Measurements from ENCODE around the gene INTS1.

Gene INTS1

DNA sequence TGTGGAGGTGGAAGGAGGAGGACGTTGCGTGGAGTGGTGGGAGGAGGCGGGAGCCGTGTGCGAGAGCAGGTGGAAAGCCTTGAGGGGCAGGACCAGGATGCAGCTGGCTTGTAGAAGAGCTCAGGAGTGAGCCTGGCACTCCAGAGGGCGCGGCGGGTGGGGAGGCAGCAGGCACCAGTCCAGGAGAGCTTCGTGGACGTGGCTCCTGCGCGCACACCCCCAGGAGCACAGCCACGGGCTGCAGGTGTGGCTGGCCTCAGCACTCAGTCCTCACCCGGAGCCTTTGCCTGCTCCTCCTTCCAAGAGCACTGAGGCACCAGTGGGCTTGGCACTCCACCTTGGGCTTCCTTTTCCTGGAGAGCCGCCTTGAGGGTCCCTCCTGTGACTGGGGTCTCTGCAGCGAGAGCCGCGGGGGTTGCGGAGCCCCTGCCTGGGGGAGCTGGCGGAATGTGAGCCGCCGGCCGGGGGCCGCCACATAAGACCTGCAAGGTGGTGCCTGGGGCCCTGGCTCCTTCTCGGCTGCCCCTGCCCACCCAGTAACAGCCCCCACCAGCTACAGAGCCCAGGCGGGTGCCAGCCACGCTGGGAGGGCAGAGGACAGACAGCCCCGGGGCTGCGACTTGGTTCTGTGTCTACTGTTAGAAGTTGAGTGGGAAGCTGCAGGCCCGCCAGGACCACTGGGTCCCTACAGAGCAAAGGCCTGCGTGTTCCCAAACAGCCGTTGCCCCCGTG, 37.4 kb upstream of the INTS1 start:
- DNase-seq (ENCODE audit: low spot score): no peak

DNA sequence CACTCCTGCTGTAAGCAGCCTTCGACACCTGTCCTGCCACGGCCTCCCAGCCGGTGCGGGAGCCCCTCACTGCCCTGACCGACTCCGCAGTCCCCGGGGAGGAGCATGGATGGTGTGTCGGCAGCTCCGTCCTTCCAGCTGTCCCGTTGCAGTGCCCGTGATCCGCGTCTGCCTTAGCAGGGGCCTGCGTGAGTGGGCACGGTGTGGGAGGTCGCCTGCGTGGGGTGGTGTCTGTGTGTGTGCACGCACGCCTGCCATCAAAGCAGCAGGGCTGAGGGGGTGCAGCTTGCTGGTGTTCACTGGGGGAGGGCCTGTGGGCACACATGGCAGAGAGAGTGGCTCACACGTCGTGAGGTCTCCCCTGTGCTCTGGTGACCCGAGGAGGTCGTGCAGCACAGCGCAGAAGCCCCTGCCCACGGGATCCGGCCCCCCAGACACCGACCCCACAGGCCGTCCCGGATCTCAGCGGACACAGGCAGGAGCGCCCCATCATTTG, 36.6 kb upstream of the INTS1 start:
- no peak for DNase-seq (ENCODE audit: low spot score)

DNA sequence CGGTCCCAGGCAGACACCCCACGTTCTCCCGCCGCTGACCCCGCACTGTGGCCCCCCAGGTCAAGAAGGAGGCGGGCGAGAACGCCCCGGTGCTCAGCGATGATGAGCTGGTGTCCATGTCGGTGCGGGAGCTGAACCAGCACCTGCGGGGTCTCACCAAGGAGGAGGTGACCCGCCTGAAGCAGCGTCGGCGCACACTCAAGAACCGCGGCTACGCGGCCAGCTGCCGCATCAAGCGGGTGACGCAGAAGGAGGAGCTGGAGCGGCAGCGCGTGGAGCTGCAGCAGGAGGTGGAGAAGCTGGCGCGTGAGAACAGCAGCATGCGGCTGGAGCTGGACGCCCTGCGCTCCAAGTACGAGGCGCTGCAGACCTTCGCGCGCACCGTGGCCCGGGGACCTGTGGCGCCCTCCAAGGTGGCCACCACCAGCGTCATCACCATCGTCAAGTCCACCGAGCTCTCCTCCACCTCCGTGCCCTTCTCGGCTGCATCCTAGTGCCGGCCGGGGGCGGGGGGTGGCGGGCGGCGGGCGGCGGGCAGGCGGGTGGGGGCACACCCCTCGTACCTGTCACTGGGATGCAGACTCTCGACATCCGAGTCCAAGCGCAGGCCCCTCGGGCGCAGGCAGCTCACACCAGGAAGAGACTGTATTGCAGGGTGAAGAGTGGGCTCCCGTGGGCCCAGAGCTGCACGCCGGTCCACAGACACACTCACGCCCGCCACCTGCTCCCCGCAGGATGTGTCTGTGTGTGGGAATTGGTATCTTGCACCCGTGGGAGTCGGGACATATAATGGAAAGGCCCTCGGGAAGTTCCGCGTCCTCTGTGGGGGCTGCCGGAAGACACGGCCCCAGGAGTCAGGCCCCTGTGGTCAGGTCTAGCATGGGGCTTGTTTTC, 35.9 kb upstream of the INTS1 start:
- no peak for DNase-seq (ENCODE audit: low spot score)

DNA sequence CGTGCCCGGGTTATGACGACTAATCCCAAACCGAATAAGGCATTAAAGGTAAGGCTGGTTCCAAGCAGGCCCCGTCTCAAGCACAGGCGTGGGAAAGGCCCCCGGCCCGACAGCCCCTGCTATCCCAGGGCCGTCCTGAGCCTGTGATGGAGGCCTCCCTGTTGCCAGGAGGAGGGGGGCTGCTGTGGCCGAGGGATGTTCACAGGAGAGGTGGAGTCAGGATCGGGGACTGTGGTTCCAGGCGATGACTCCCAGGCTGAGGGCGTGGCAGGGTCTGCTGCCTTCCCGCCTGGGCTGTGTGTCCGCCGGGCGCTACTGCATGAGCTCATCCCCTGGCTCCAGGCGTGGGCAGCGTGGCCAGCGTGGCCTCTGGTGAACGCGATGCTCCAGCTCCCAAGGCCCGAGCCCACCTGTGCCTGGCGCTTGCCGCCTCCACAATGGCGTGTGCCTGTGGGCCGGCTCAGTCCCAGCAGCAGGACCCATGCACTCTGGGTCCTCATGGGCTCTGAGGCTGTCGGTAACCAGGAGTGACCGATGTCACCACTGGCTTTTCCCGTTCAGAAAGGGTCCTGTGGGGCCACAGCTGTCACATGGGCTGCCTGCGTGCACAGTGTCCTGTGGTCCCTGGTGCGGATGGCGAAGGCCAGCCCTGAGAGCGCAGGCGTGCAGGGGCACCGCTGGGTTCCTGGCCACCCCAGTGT, 35.1 kb upstream of the INTS1 start:
- no peak for DNase-seq (ENCODE audit: low spot score)

DNA sequence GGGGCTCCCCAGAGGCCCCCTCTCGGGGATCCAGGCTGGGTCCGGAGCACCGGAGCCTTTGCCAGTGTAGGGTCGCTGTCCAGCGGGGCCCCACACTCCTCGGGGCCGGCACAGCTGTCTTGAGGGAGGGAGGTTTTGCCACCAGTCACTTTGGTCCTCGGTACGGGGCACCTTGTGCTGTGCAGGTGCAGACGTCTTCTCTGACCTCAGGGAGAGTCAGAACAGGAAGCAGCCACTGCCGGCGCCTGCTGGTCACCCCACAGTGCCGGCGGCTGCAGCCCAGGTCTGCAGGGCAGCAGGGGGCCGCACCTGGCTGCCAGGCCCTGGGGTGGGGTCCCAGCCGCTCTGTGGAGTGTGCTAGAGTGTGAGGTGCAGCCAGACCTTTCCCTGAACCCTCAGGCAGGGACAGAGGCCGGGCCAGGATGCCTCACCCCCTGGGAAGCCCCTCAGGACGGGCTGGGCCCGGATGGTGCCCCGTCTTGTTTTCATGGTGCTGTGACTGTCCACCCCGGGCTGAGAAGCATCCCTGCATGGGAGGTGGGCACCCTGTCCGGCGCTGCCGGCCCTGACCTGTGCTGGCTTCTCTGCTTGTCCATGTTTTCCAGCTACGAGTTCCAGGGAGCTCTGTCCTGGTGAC, 34.5 kb upstream of the INTS1 start:
- no peak for DNase-seq (ENCODE audit: low spot score)

DNA sequence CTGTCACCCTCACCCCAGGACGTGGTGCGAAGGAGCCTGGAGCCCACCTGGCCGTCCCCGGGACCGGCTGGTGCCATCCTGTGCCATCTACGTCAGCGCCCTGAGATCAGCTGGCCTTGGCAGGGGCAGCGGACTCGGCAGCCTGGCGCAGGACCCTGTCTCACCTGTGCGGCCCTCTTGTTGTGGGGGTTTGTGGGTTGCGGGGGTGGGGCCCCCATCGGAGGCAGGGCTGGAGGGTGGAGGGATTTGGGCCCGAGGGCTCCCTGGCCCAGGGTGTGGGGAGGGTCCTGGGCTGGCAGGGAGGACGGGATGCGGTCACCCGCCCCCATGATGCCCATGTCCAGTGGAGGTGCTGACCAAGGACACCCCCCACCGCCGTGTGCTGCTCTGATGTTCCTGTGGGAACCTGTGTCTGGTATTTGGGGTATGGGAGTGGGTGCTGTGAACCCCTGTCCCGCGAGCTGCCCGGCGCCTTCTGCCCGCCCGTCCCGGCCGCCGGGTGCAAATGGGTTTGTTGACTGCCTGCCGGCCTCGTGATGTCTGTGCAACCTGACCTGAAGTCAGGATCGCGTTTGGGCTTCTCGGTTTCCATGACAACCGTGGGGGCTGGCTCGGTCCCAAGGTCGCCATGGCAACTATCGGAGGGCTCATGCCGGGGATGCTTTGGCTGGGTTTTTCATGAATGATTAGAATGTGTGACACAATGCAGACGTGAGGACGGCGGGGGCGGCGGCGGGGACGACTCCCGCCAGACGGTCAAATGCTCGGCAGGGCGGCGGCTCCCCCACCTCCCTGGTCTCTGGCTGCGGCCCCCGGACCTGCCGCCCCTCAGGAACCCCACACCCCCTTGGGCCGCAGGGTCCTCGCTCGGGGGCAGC, 33.6 kb upstream of the INTS1 start:
- DNase-seq (ENCODE audit: low spot score): peak; percentile 91

DNA sequence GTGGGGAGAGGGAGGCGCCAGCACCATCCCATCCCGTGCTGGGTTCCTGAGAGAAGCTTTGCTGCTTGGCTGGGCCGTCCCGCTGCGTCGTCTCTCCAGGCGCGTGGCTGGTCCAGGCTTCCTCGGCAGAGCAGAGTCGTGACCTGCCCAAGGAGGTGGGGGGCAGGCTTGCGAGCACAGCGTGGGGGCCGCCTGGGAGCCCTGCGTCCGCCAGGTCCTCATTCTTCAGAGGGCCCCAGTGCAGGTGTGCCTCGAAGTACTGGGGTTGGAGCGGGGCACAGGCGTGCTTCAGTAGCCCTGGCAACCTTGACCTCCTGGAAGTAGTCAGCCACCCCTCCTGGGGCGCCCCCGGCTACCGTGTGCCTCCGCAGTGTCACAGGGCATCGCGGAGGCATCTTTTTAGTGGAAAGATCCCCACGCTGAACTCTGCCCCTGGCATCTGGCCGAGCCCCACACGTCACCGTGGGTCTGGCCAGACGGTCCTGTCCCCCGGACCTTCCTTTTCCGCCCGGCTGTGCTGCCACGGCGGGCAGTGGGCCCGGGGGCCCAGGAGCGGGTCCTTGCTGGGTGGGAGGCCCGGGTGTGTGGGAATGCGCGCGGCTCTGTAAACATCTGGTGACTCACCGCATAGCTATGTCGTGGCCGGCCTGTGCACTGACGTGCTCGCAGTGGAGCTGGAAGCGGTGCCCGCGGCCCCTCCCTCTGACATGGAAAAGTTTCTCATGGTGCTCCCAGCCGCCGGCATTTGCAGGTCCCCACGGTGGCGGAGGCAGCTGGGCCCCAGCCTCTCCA, 32.8 kb upstream of the INTS1 start:
- peak; percentile 50 for DNase-seq (ENCODE audit: low spot score)

DNA sequence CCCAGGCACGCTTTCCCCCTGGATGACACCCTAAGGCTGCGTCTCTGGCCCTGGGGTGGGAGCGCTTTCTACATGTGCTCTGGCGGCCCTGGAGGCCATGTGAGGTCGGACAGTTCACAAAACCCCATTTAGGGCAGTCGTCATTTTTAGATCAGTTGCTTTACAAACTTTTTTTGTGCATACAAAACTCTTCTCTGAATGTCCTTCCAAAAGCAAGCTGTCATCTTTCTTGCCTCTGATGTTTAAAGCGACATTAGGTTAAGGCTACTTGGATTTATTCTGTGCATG, 32.2 kb upstream of the INTS1 start:
- no peak for DNase-seq (ENCODE audit: low spot score)

DNA sequence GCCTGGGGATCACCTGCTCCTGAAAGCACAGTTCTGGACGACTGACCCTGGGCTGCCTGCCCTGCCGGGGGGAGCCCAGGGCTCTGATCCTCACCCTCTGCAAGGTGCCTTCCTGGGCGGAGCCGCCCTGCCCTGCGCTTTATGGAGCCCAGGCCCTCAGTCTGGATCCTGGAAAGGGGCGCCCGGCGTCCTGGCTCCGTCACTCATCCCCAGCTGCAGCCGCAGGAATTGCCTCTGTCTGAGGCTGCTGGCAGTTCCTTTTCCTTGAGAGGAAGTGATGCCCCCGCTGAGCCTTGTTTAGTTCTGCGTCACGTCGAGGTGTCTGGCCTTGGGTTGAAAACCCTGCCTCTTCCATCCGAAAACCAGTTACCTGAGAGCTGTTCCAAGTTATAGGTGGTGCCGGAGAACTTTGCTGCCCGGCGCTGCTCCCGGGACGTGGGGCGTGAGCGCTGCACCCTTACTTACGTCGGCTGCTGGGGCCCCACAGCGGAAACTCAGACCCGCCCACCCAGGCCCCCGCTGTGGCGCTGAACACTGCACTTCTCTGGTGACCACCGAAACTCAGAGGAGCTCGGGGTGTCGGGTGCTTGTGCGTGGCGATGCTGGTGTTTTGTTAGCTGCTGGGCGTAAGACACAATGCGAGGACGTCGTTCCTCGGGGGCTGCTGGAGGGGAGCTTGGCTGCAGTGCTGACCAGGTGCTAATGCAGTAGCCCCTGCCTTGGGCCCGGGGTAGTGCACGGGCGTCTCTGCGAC, 31.7 kb upstream of the INTS1 start:
- DNase-seq (ENCODE audit: low spot score): no peak

DNA sequence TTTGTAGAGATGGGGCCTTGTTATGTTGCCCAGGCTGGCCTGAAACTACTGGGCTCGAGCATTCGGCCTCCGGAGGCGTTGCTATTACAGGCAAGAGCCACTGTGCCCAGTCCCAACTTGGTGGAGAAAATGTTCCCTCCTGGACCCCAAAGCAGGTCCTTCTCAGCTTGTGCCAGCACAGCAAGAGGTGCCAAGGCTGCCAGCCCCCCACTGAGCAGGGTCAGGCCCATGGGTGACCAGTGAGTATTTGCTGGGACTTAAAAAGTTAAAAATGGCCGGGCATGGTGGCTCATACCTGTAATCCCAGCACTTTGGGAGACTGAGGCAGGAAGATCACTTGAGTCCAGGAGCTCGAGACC, 30.9 kb upstream of the INTS1 start:
- DNase-seq (ENCODE audit: low spot score): no peak

DNA sequence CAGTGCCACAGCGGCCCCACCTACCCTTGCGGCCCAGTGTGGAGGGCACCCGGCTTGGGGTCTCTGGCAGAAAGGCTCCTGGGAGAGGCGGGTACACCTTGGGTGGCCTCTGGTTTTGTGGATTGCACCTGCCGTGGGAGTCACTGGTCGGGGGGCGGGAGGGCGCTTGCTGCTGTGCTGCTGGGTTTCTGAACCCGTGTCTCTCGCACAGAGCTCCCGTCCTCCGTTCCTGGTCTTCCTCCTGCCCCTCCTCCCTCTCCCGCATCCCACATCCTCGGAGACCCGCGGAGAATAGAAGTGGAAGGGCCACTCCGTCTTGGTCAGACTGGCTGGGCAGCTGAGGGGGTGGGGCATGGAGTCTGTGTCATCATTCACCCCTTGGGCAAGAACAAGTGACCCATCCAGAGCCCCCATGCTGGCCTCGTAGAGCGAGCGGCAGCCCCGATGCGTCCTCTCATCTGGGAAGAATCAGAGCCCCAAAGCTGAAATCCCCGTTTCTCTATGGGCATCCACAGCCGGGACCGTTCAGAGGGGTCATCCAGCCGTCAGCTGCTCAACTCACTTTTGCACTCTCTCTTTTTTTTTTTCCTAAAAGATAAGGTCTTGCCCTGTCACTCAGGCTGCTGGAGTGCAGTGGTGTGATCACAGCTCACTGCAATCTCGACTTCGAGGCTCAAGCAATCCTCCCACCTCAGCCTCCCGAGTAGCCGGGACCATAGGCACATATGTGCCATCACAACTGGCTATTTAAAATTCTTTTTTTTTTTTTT, 30.3 kb upstream of the INTS1 start:
- no peak for DNase-seq (ENCODE audit: low spot score)

DNA sequence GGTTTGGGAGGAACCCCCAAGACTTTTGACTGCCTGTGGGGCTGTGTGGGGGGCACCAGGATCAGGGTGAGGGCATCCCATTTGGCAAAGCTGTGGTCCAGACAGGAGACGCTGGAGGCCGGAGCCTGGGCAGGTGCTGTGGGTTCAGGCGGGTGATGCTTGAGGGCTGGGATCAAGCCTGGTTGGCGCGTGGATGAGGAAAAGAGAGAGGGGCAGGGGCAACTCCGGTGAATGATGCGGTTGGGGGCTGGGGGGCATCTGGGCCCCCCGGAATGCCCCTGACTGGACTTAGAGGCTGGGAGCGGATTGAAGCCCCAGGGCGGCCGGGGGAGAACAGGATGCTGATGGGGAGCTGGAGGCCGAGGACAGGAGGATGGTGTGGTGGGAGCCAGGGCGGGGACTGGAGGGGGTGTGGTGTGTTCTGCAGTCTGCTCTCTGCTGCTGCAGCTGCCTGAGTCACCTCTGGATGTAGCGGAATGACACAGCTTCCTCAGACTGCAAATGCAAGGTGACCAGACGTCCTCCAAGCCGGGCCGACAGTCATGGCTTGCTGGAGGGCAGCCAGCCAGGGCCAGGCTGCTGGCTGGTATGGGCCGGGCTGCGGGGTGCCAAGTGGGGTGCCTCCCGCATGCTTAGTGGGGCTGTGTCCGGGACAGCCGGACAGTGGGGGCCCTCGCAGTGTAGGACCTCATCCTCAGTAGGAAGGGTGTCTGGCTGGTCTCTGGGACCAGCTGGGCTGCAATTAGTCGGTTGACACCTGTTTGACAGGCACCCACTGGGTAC, 29.5 kb upstream of the INTS1 start:
- DNase-seq (ENCODE audit: low spot score): peak; percentile 42

DNA sequence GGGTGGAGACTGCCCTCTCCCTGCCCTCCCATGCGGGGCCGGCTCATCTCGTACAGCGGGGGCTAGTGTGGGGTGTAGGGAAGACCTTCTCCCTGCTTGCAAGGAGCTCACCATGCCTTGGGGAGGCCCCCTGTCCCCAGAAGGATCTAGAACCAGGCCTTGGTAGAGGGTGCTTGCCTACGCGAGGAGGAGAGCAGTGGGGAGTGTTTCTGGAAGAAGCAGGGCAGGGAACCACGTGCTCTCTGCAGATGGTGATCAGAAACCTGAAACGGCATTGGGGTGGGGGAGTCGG, 29.0 kb upstream of the INTS1 start:
- DNase-seq (ENCODE audit: low spot score): peak; percentile 28

DNA sequence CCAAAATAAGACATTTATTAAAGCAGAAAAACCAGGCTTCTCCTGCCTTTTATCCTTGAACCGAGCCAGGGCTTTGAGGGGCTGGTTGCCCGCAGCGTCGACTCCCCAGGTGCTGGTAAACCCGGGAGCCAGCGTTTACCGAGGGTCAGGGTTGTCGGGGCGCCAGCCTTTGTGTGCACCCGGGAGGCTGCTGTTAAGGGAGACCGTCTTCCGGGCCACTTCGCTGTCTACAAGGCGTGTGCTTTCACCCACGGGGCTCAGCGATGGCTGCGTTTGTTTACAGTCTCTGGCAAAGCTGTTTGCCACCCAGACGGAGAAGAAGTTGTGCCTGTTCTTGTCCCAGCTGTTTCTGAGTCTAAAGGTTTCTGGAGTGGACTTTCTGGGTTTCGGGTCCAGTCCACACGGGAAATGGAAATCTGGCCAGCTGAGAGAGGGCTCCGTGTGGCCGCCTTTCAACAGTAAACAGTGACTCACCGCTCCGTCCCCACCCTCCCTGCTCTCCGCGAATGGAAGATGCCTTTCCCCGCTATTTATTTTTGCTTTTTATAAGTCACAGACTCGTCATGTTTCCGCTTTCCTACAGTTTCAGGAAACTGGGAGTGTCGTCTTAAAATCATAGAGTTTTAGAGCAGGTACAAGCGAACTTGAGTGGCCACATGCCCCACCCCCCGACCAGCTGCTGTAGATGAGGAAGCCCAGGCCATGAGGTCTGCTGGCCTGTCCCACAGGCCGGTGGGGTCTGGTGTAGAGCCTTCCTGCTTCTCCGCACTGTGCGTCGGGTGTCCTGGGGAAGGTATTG, 28.5 kb upstream of the INTS1 start:
- peak; percentile 39 for DNase-seq (ENCODE audit: low spot score)

DNA sequence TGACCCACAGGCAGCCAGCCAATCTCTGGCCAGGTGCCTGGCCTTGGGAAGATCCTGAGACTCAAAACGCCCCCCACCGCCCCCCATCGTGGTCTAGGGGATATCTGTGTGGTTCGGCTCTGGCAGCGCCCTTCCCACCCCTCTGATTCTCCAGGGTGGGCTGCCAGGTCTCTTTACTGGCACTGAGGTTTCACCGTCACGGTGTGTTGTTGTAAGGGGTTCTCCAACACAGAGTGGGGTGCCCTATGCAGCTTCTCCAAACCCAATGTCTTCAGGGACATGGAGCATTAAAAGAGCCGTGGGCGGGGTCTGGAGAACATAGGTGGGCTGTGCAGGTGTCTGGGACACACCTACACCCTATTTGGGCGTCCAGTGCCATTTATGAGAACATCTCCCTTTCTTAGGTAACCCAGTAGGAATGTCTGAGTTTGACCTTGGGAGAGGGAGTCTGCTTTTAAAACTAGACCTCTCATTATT, 27.8 kb upstream of the INTS1 start:
- DNase-seq (ENCODE audit: low spot score): peak; percentile 14

DNA sequence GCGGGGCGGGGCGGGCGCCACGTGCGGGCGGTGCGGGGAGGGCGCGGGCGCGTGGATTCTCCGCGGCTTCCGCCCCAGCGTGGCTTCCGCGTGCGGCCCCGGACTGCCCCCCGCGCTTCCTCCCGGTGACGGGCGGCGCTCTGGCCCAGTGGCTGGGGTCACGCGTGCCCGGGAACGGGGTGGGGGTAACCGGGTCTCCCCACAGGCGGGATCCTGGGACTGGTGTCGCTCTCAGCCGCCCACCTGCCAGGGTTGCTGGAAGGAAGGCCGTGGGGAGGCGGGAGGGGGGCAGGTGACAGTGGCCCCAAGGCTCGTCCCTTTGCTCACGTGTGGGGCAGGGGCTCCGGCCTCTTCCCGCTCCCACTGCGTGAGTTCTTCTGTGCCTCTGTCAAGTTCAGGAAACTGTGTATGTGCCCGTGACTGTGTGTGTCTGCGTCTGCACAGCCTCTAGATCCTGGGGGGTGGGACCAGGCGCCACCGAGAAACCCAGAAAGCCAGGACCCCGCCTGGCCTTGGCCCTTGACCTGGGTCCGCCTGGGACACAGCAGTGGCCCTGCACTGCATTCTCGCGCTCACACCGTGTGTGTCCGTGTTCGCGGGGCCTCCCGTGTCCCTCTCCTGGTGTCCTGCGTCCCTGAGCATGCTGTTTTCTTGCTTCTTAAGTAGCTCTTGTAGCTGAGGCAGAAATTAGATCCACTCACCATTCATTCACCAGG, 27.2 kb upstream of the INTS1 start:
- DNase-seq (ENCODE audit: low spot score): peak; percentile 30

DNA sequence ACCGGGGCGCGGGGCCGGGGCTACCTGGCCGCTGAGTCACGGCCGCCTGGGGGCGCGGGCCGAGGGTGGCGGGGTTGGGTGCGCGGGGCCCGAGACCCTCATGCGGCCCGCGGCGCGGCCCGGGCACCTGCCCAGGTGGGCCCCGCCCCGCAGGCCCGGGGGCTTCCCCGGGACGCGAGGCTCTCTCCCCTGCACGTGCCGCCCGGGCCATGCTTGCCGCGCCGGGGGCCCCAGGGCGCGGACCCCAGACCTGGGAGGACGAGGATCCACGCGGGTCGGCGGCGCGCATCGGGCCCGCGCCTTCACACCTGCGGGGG, 26.7 kb upstream of the INTS1 start:
- DNase-seq (ENCODE audit: low spot score): no peak

Measured in cerebellar cortex (tissue), 1 donor.